Stimulated activated naive CD8-positive, alpha-beta T cell treated with anti-CD3 and anti-CD28 coated beads, Interleukin-15, amount 100 ng/mL, for 72 hours (primary cell): ENCODE measurements around the gene HHIP.

Source experiments
- ATAC-seq: fragments of 150-1000 bp; cut with Tn5 transposase; 2 replicates; pipeline ENCODE4 v1.10.0; 2021; ENCODE audit warnings: mild to moderate bottlenecking, moderate library complexity
- DNase-seq, 2 donors: peaks; one replicate each; pipeline ENCODE4 v3.0.0; 2021 to 2022
- H3K27ac Mint-ChIP-seq, 2 donors: one replicate each; pipeline ENCODE4 v1.8.0; 2022; ENCODE audit warnings: mild to moderate bottlenecking in 2 of 2, mixed read lengths in 2 of 2, moderate library complexity in 2 of 2
- H3K27me3 Mint-ChIP-seq: one replicate; pipeline ENCODE4 v1.8.0; 2022; ENCODE audit warnings: mixed read lengths
- H3K4me1 Mint-ChIP-seq: one replicate; pipeline ENCODE4 v1.8.0; 2022; ENCODE audit warnings: mild to moderate bottlenecking, mixed read lengths
- H3K4me3 Mint-ChIP-seq, 2 donors: one replicate each; pipeline ENCODE4 v1.8.0; 2022; ENCODE audit warnings: mild to moderate bottlenecking in 2 of 2, mixed read lengths in 2 of 2, moderate library complexity in 1 of 2
- H3K9me3 Mint-ChIP-seq, 2 donors: one replicate each; pipeline ENCODE4 v1.8.0; 2022; ENCODE audit warnings: mixed read lengths in 2 of 2

The HHIP gene

DNA sequence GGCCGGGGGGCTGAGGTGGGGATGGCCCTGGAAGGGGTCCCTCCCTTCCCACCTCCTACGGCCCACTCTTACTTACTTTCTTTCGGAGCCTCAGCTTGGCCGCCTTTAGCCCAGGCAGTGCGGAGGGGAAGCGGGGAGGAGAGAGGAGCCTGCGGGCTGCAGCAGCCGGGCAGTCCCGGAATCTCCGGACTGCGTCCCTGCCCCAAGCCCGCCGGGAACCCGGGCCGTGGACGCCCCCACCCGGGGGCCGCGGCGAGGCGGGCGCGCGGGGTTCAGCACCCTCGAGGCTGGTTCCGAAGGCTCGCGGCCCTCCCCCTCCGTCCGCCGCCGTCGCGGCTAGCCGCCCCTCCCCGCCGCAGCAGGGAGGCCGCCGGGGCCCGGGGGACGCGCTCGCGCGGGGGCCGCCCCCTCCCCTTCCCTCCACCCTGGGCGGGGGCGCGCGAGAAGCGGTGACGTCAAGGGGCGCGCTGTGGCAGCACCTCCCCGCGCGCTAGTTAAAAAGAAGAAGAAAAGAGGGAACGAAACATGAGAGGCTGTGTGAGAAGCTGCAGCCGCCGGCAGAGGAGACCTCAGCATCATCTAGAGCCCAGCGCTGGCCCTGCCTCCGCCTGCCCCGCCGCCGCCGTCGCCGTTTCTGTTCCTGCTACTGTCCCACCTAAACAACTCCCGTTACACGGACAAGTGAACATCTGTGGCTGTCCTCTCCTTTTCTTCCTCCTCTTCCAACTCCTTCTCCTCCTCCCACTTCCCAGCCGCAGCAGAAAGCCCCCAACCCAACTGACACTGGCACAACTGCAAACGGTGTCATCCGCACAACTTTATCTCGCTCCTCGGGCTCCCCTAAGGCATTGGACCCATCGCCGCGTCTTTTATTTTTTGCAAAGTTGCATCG is at the start of gene HHIP:
Gene HHIP (plus strand): TSS at position 526 of the 892 bp plus-strand sequence. CDS start 520 bp downstream, outside the sequence.
- no peaks in the 10 kb centered on the region for H3K9me3 Mint-ChIP-seq
- peaks cover 46% of the 10 kb centered on the region for H3K27me3 Mint-ChIP-seq
- peaks cover 29% of the 10 kb centered on the region for H3K4me1 Mint-ChIP-seq
- ATAC-seq (peak; percentile 64), DNase-seq (peak in 1 of 2 donors; percentile 16)
- H3K4me3 Mint-ChIP-seq, result peak within 1 kb of the TSS; percentile 84 to 89
- H3K27ac Mint-ChIP-seq, result peak within 1 kb of the TSS in 1 of 2 donors; percentile 72

- Mint-ChIP-seq H3K9me3 (peaks cover 0 to 8% of the 10 kb centered on the region in 2 donors), H3K27me3 (no peaks in the 10 kb centered on the region)
- no peak for ATAC-seq
Measured at GRCh38 chr4:144597171-144597570, 48.8 kb upstream of the HHIP start.

DNA sequence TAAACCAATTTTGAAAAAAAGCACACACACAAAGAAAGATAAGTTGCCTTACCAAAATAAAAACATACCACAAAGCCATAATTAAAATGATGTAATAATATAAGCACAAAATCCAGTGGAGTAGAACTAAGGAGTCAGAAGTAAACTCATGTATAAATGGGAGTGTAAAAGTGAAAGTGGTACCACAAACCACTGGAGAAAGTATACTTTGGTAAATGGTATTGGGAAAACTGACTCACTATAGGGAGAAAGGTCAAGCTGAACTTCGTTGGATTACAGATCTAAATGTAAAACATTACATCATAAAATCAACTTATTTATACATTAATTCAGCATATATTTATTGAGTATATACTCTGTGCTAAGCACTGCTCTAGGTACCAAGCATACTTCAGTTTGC is 46.3 kb upstream of the HHIP start:
- H3K27me3 Mint-ChIP-seq, result no peaks in the 10 kb centered on the region
- DNase-seq (no peak), ATAC-seq (no peak)
- peaks cover 0 to 8% of the 10 kb centered on the region in 2 donors for H3K9me3 Mint-ChIP-seq
- H3K4me3 Mint-ChIP-seq, result no peak overlapping the region
- no peaks in the 10 kb centered on the region for H3K4me1 Mint-ChIP-seq
- H3K27ac Mint-ChIP-seq, result no peak overlapping the region

More at GRCh38 chr4:144597171-144597570, 48.8 kb upstream of the HHIP start:
- H3K27ac Mint-ChIP-seq, result no peak overlapping the region
- H3K4me1 Mint-ChIP-seq, result no peaks in the 10 kb centered on the region
- no peak for DNase-seq
- H3K4me3 Mint-ChIP-seq, result no peak overlapping the region

DNA sequence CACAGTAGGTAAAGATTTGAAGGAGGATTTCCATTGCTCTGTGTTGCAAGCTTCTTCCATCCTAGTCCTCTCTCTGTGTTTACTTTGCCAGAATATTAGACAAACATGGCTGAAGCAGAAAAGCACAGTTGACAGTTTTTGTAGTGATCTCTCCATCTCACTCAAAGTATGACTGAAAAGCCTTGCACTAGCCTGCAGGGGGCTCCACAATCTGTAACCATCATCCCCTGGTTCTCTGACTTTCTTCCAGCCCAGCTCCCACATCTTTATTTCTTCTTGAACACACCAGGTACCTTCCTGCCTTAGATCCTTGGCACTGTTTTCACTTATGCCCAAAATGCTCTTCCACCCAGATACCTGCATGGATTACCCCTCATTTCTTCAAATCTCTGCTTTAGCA is 34.1 kb upstream of the HHIP start:
- Mint-ChIP-seq H3K27me3 (no peaks in the 10 kb centered on the region), H3K4me3 (no peak overlapping the region), H3K9me3 (peaks cover 0 to 7% of the 10 kb centered on the region in 2 donors), H3K27ac (no peak overlapping the region), H3K4me1 (no peaks in the 10 kb centered on the region)
- peak in 1 of 2 donors; percentile 8 for DNase-seq
- no peak for ATAC-seq

- Mint-ChIP-seq H3K4me3 (no peak overlapping the region), H3K4me1 (no peaks in the 10 kb centered on the region), H3K27me3 (no peaks in the 10 kb centered on the region), H3K9me3 (no peaks in the 10 kb centered on the region), H3K27ac (no peak overlapping the region)
- ATAC-seq (no peak), DNase-seq (no peak)
Measured at GRCh38 chr4:144614850-144615585, 30.9 kb upstream of the HHIP start.

- DNase-seq (no peak), ATAC-seq (no peak)
- Mint-ChIP-seq H3K4me3 (no peak overlapping the region), H3K27me3 (no peaks in the 10 kb centered on the region), H3K9me3 (no peaks in the 10 kb centered on the region), H3K27ac (no peak overlapping the region), H3K4me1 (no peaks in the 10 kb centered on the region)
Measured at GRCh38 chr4:144621681-144622080, 24.3 kb upstream of the HHIP start.

GRCh38 chr4:144627663-144628076 is 18.3 kb upstream of the HHIP start:
- ATAC-seq, result no peak
- H3K9me3 Mint-ChIP-seq, result no peaks in the 10 kb centered on the region
- H3K4me1 Mint-ChIP-seq, result no peaks in the 10 kb centered on the region
- DNase-seq, result no peak
- H3K27me3 Mint-ChIP-seq, result no peaks in the 10 kb centered on the region
- H3K27ac Mint-ChIP-seq, result no peak overlapping the region
- no peak overlapping the region for H3K4me3 Mint-ChIP-seq

- no peak overlapping the region for H3K27ac Mint-ChIP-seq
- no peaks in the 10 kb centered on the region for H3K4me1 Mint-ChIP-seq
- H3K27me3 Mint-ChIP-seq, result no peaks in the 10 kb centered on the region
- H3K4me3 Mint-ChIP-seq, result no peak overlapping the region
- DNase-seq (no peak), ATAC-seq (no peak)
- no peaks in the 10 kb centered on the region for H3K9me3 Mint-ChIP-seq
Measured at GRCh38 chr4:144633215-144633614, 12.7 kb upstream of the HHIP start.

DNA sequence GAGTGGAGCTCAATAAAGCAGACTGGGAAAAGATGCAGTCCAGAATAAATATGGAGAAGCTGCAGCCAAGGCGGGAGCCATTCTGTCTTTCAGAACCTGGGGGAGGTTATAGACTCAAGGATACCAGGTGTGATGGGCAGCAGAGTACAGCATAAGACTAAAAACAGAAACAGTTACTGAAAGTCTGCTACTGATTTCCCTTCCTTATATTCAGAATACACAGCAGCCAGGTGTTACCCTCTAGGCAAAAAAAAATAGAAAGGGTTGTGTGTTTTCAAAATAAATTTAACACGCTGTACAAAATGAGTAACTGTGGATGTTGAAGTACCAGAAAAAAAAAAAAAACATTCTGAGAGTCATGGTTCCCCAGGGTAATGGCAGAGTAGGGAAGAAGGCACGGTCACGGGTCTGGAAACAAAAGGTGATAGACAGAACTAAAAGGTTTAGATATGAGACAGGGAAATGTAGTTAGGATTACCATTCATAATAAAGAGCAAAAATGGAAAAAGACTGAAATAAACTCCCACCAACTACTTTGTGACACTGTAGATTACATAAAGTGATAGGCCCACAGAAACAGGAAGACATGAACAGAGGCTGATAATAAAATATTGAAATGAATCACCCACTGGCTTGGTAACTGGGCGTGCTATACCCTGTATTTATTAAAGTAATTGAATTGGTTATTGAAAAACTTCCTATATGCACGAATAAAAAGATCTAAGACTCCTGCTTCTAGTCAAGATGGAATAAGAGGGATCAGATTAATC is 10.8 kb upstream of the HHIP start:
- Mint-ChIP-seq H3K27ac (no peak overlapping the region), H3K4me3 (no peak overlapping the region), H3K9me3 (no peaks in the 10 kb centered on the region), H3K27me3 (no peaks in the 10 kb centered on the region), H3K4me1 (no peaks in the 10 kb centered on the region)
- ATAC-seq (no peak), DNase-seq (no peak)

DNA sequence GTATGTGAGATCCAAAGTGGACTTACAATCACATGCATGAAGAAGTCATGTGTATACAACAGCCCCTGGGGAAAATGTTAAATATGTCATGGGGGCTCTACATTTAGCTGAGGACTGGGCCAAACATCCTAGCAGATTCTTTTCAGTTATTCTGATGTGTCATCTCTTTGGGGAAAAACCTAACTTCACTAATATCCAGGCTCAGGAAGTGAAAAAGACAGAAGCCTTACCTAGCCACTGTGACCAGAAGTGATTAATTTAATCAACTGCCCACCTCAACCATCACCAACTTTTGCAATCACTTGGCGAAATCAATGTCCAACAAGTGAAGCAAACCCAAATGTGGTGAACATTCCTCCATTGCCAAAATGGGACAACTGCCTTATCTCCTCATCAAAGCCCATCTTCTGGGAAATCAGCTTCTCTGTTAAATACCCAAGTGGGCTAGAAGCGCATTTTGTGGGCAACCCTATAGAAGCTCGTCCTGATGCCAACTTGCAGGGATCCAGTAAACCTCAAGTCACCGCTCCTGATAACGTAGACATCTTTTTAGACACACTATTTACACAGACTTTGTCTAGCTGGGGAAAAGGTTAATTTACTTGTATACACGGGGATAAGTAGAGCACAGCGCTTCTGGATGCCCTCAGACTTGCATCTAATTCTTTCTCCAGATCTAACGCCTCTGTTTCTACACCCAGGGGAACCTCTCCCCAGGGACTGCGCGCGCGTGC is 1.4 kb upstream of the HHIP start:
- peak overlapping the region in 1 of 2 donors; percentile 37 for H3K4me3 Mint-ChIP-seq
- H3K27me3 Mint-ChIP-seq, result peaks cover 50% of the 10 kb centered on the region
- H3K4me1 Mint-ChIP-seq, result peaks cover 29% of the 10 kb centered on the region
- no peak overlapping the region for H3K27ac Mint-ChIP-seq
- ATAC-seq (no peak), DNase-seq (no peak)
- no peaks in the 10 kb centered on the region for H3K9me3 Mint-ChIP-seq

DNA sequence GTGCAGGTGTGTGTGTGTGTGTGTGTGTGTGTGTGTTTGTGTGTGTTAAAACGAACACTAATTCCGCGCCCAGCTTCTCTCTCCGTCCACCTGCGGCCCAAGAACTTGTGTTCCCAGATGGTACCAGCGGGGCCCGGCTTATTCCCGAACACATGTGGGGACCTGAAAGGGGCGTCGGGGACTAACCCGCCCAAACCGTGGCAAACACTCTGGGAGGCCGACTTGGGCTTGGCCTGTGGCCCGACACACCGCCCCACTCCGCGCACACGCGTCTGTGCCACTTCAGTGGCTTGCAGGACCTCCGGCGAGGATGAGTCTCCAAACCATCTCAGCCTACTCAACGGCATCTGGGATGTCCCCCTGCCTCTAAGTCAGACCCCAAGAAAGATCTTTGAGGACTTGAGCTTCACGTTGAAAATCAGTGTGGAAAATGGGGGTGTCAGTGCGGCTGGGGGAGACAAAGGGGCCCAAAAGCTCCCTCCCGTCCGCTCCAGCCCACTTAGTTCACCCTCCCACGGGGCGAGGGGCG is 790 bp upstream of the HHIP start:
- no peak overlapping the region for H3K27ac Mint-ChIP-seq
- peak overlapping the region; percentile 37 to 66 for H3K4me3 Mint-ChIP-seq
- no peaks in the 10 kb centered on the region for H3K9me3 Mint-ChIP-seq
- ATAC-seq (no peak), DNase-seq (no peak)
- H3K4me1 Mint-ChIP-seq, result peaks cover 29% of the 10 kb centered on the region
- H3K27me3 Mint-ChIP-seq, result peaks cover 50% of the 10 kb centered on the region

DNA sequence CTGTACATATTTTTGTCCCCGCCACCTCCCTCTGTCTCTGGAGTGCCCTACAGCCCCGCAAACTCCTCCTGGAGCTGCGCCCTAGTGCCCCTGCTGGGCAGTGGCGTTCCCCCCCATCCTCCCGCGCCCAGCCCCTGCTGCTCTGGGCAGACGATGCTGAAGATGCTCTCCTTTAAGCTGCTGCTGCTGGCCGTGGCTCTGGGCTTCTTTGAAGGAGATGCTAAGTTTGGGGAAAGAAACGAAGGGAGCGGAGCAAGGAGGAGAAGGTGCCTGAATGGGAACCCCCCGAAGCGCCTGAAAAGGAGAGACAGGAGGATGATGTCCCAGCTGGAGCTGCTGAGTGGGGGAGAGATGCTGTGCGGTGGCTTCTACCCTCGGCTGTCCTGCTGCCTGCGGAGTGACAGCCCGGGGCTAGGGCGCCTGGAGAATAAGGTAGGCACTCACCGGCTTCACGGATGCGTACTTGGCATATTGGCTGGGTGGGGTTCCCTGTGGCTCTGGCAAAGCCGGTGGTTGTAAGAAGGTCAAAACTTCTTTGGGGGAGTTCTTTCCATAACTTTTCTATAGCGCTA is 653 bp downstream of the HHIP start:
- H3K4me1 Mint-ChIP-seq, result peaks cover 29% of the 10 kb centered on the region
- peaks cover 42% of the 10 kb centered on the region for H3K27me3 Mint-ChIP-seq
- peak overlapping the region; percentile 84 to 89 for H3K4me3 Mint-ChIP-seq
- H3K27ac Mint-ChIP-seq, result no peak overlapping the region
- ATAC-seq (peak; percentile 70), DNase-seq (peak; percentile 17 to 23)
- H3K9me3 Mint-ChIP-seq, result no peaks in the 10 kb centered on the region

DNA sequence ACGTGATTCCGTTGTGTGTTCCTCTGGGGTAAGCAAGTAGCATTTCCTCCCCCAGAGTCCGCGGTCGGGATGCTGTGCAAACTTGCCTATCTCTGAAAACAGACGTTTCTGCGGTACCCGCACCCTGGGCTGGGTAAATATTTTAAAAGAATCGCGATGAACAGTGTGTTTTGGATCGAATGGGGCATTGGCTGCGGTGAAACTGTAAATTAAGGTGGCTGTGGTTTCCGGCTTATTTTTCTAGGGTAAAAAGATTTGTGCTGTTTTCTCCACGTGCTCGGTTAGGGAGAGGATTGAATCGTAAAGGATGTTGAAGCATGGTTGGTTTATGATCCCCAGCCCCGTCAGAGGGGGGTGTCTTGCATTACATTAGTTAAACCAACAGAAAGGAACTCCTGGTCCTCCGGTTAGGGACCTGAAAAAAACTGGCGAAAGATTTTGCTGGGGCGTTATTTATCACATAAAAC is 1.2 kb downstream of the HHIP start:
- Mint-ChIP-seq H3K4me3 (peak overlapping the region; percentile 84 to 89), H3K27me3 (peaks cover 42% of the 10 kb centered on the region), H3K9me3 (no peaks in the 10 kb centered on the region), H3K27ac (peak overlapping the region in 1 of 2 donors; percentile 4), H3K4me1 (peaks cover 29% of the 10 kb centered on the region)
- peak; percentile 50 for ATAC-seq
- DNase-seq, result peak in 1 of 2 donors; percentile 27

DNA sequence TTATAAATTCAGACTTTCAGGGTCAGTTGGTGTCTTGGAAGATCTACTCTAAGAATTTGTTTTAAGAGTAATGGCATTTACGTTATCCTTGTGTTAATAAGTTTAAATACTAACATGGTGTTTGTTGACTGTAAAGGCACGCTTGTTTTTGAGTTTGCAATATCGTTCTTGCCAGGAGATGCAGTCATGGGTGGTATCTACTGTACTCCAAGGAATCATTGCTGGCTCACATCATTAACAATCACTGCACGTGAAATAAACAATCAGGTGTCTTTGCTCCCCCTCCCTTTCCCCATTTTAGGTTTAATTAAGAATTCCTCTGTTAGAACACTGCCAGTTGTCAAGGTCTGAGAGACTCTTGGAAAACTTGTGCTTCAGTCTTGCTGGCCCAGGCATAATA is 1.6 kb downstream of the HHIP start:
- H3K9me3 Mint-ChIP-seq, result no peaks in the 10 kb centered on the region
- peak overlapping the region; percentile 84 to 89 for H3K4me3 Mint-ChIP-seq
- ATAC-seq (no peak), DNase-seq (no peak)
- H3K27ac Mint-ChIP-seq, result no peak overlapping the region
- peaks cover 43% of the 10 kb centered on the region for H3K27me3 Mint-ChIP-seq
- H3K4me1 Mint-ChIP-seq, result peaks cover 29% of the 10 kb centered on the region
